Spleen (tissue), 7 donors: ENCODE data around the gene HOXB5.

ENCODE experiments used
- CTCF ChIP-seq, 11 experiments: fragments of 200-600 bp in 7 of 11; fragments of 450-650 bp in 4 of 11; sonication (generic) in 4 of 11; IDR thresholded peaks in 8 of 11; conservative IDR thresholded peaks in 3 of 11; 1 replicate in 7 of 11; 2 replicates in 4 of 11; pipeline versions ENCODE4 v1.4.0 to v1.8.0; 2016 to 2021; ENCODE audit warnings: antibody characterized with exemption in 11 of 11, inconsistent platforms in 4 of 11, mild to moderate bottlenecking in 1 of 11
- POLR2A ChIP-seq, 3 donors: fragments of 450-650 bp; IDR thresholded peaks; one replicate each; pipeline ENCODE4 v1.5.1; 2017; ENCODE audit warnings: antibody characterized with exemption in 3 of 3, mild to moderate bottlenecking in 1 of 3
- donor health status: DM: no; HTN: no; CAD: no; lungs with moderate emphysema.
- donor health status: DM: no; HTN: no; CAD: no.
- donor health status: DM: no; HTN: no; CAD: no.

GRCh38 chr17:48569674-48570324 lies 23.8 kb downstream of the HOXB5 start:
- TF ChIP-seq CTCF (IDR thresholded peaks at IDR 0.05 in 8 of 11, conservative IDR thresholded peaks at IDR 0.05 in 3 of 11) (no peak), POLR2A (IDR thresholded peaks at IDR 0.05) (no peak)
